ENCODE data around the gene UCN2. TPM values are rescaled to one million over a fixed set of nuclear protein-coding genes. Genes with fewer than 3 reads are reported as not detected.

UCN2 gene
- total and polyA plus RNA-seq, 9 of the 15 experiments (the other 6 are each of a cell fraction or from before 2014, with no cell fraction given) = 0.08 to 0.11 TPM; not detected in 7

DNA sequence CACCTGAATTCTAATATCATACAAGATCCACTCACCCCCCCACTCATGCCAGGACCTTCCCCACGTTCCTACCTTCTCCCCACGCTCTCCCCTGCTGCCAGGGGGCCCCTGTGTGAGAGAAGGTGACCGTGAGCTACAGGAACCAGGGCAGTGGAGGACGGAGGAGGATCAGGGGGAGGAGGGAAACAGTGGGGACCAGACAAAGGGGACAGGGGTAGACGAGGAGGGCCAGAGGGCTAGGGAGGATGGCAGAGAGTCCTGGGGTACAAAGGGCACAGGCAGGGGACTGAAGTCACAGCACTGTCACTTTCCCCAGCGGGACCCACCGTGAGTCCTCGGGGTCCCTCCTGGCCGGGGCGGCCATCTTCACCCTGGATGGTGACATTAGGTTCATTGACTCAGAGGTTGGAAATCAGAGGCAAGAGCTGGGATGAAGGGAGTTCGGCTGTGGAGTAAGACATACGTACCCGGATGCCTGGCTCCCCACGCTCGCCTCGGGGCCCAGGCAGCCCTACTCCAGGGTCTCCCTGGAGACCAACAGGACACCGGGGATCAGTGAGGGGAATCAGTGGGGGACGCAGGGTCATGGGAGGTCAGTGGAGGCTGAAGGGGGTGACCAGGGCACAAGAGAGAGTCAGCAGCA, 6.3 kb upstream of the UCN2 start:
- FAIRE-seq = no peak
- Histone ChIP-seq H3K27ac (ENCODE audit: extremely low read depth, low read depth, low read length) (no peak overlapping the region), H2AFZ (ENCODE audit: low read depth, low read length) (no peak overlapping the region), H3K9me1 (ENCODE audit: control insufficient read depth, insufficient read depth, low read length) (no peaks in the 10 kb centered on the region), H3K9me3 (replicated peaks; ENCODE audit: control insufficient read depth, insufficient read depth, low read depth, low read length) (no peaks in the 10 kb centered on the region), H3K4me2 (ENCODE audit: insufficient read depth, low read length) (no peak overlapping the region), H3K36me3 (ENCODE audit: control insufficient read depth, insufficient read depth, low read length) (no peaks in the 10 kb centered on the region), H3K9ac (ENCODE audit: insufficient read depth in 1 of 2, low read depth in 2 of 2, low read length in 2 of 2) (no peak overlapping the region), H4K20me1 (replicated peaks; ENCODE audit: control insufficient read depth, insufficient read depth, low read length) (no peaks in the 10 kb centered on the region), H3K27me3 (ENCODE audit: control insufficient read depth in 2 of 2, insufficient read depth in 2 of 2, low read length in 2 of 2) (no peaks in the 10 kb centered on the region), H3K4me1 (replicated peaks in 1 of 2; ENCODE audit: control insufficient read depth in 2 of 2, insufficient read depth in 2 of 2, low read length in 2 of 2) (peaks cover 0 to 21% of the 10 kb centered on the region in 2 experiments; a peak in 2 of 5 replicates), H3K4me3 (no peak overlapping the region), H3K79me2 (ENCODE audit: control insufficient read depth, insufficient read depth, low read length) (no peaks in the 10 kb centered on the region)
- DNase-seq (ENCODE audit: extremely low read depth in 1 of 4, low spot score in 3 of 4) = no peak
- 40% methylated on average over 7 of the region's 18 CpGs for WGBS (ENCODE audit: insufficient coverage, low coverage, missing lambda C conversion rate)
- TF ChIP-seq, protein P1, sequence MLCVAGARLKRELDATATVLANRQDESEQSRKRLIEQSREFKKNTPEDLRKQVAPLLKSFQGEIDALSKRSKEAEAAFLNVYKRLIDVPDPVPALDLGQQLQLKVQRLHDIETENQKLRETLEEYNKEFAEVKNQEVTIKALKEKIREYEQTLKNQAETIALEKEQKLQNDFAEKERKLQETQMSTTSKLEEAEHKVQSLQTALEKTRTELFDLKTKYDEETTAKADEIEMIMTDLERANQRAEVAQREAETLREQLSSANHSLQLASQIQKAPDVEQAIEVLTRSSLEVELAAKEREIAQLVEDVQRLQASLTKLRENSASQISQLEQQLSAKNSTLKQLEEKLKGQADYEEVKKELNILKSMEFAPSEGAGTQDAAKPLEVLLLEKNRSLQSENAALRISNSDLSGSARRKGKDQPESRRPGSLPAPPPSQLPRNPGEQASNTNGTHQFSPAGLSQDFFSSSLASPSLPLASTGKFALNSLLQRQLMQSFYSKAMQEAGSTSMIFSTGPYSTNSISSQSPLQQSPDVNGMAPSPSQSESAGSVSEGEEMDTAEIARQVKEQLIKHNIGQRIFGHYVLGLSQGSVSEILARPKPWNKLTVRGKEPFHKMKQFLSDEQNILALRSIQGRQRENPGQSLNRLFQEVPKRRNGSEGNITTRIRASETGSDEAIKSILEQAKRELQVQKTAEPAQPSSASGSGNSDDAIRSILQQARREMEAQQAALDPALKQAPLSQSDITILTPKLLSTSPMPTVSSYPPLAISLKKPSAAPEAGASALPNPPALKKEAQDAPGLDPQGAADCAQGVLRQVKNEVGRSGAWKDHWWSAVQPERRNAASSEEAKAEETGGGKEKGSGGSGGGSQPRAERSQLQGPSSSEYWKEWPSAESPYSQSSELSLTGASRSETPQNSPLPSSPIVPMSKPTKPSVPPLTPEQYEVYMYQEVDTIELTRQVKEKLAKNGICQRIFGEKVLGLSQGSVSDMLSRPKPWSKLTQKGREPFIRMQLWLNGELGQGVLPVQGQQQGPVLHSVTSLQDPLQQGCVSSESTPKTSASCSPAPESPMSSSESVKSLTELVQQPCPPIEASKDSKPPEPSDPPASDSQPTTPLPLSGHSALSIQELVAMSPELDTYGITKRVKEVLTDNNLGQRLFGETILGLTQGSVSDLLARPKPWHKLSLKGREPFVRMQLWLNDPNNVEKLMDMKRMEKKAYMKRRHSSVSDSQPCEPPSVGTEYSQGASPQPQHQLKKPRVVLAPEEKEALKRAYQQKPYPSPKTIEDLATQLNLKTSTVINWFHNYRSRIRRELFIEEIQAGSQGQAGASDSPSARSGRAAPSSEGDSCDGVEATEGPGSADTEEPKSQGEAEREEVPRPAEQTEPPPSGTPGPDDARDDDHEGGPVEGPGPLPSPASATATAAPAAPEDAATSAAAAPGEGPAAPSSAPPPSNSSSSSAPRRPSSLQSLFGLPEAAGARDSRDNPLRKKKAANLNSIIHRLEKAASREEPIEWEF (CRISPR knock-in tag; IDR thresholded peaks at IDR 0.05) = no peak
- TF ChIP-seq ZNF263 (CRISPR knock-in tag; IDR thresholded peaks at IDR 0.05; ENCODE audit: borderline replicate concordance) = peak; percentile 65
- BruUV-seq (replicated peaks) = no TSS peak
- in situ Hi-C loops (cut with MboI) = no loop called here
- no peak for ATAC-seq
- intact Hi-C loops (cut with micrococcal nuclease) = no loop called here
- ChIA-PET CTCF (ENCODE audit: low intra/inter-chr PET ratio) (no interaction called here), POLR2A (no interaction called here)

Measured in K562 (cell line).